ENCODE results near the gene NDUFA8.

Gene NDUFA8

GRCh38 chr9:122183501-122183900 lies 23.9 kb upstream of the NDUFA8 start:
- no peak for DNase-seq

GRCh38 chr9:122180633-122181032 lies 21.1 kb upstream of the NDUFA8 start:
- peak; percentile 86 for DNase-seq

GRCh38 chr9:122179690-122180074 lies 20.1 kb upstream of the NDUFA8 start:
- no peak for DNase-seq

GRCh38 chr9:122179054-122179689 lies 19.6 kb upstream of the NDUFA8 start:
- DNase-seq: no peak

GRCh38 chr9:122176916-122177315 lies 17.3 kb upstream of the NDUFA8 start:
- no peak for DNase-seq

GRCh38 chr9:122173670-122174069 lies 14.1 kb upstream of the NDUFA8 start:
- DNase-seq: no peak

- no peak for DNase-seq
Measured at GRCh38 chr9:122172131-122172530, 12.6 kb upstream of the NDUFA8 start.

GRCh38 chr9:122168356-122168755 lies 8.8 kb upstream of the NDUFA8 start:
- DNase-seq: no peak

GRCh38 chr9:122164286-122164685 lies 4.7 kb upstream of the NDUFA8 start:
- DNase-seq: no peak

- no peak for DNase-seq
Measured at GRCh38 chr9:122162415-122162814, 2.8 kb upstream of the NDUFA8 start.

- no peak for DNase-seq
Measured at GRCh38 chr9:122159925-122160246, 307 bp upstream of the NDUFA8 start.

GRCh38 chr9:122158202-122158601 lies 1.4 kb downstream of the NDUFA8 start:
- no peak for DNase-seq

- DNase-seq: no peak
Measured at GRCh38 chr9:122155796-122156195, 3.8 kb downstream of the NDUFA8 start.

- DNase-seq: no peak
Measured at GRCh38 chr9:122151267-122151828, 8.2 kb downstream of the NDUFA8 start.

- DNase-seq: no peak
Measured at GRCh38 chr9:122145592-122145863, 14.1 kb downstream of the NDUFA8 start.

- no peak for DNase-seq
Measured at GRCh38 chr9:122144836-122145591, 14.6 kb downstream of the NDUFA8 start.

GRCh38 chr9:122143876-122144405 lies 15.6 kb downstream of the NDUFA8 start:
- no peak for DNase-seq

GRCh38 chr9:122143296-122143695 lies 16.3 kb downstream of the NDUFA8 start:
- DNase-seq: no peak

GRCh38 chr9:122141671-122142070 lies 17.9 kb downstream of the NDUFA8 start:
- no peak for DNase-seq

GRCh38 chr9:122140368-122141193 lies 19.0 kb downstream of the NDUFA8 start:
- no peak for DNase-seq

- DNase-seq: no peak
Measured at GRCh38 chr9:122138560-122139268, 20.9 kb downstream of the NDUFA8 start.

- DNase-seq: no peak
Measured at GRCh38 chr9:122135529-122135859, 24.1 kb downstream of the NDUFA8 start.

Data from NCI-H774 (cell line).